Measurements from ENCODE around the gene TTC8.

TTC8 gene

GRCh38 chr14:88823968-88824313, 510 bp upstream of the TTC8 start:
- DNase-seq (ENCODE audit: low read depth) = no peak
- H3K4me3 ChIP-seq (ENCODE audit: low read depth, low read length) = peak overlapping the region; percentile 92
- TF ChIP-seq CTCF (IDR thresholded peaks at IDR 0.05; ENCODE audit: low read depth, low read length, missing control alignments) = no peak

- DNase-seq (ENCODE audit: low read depth) = no peak
- peak overlapping the region; percentile 92 for H3K4me3 ChIP-seq (ENCODE audit: low read depth, low read length)
- no peak for TF ChIP-seq CTCF (IDR thresholded peaks at IDR 0.05; ENCODE audit: low read depth, low read length, missing control alignments)
Observed at GRCh38 chr14:88825078-88825458, 617 bp downstream of the TTC8 start.

- no peak for TF ChIP-seq CTCF (IDR thresholded peaks at IDR 0.05; ENCODE audit: low read depth, low read length, missing control alignments)
- no peak for DNase-seq (ENCODE audit: low read depth)
- no peak overlapping the region for H3K4me3 ChIP-seq (ENCODE audit: low read depth, low read length)
Observed at GRCh38 chr14:88825503-88825902, 1.1 kb downstream of the TTC8 start.

- TF ChIP-seq CTCF (IDR thresholded peaks at IDR 0.05; ENCODE audit: low read depth, low read length, missing control alignments) = no peak
- H3K4me3 ChIP-seq (ENCODE audit: low read depth, low read length) = no peak overlapping the region
- DNase-seq (ENCODE audit: low read depth) = no peak
Observed at GRCh38 chr14:88829188-88829587, 4.7 kb downstream of the TTC8 start.

GRCh38 chr14:88829685-88830302, 5.3 kb downstream of the TTC8 start:
- DNase-seq (ENCODE audit: low read depth) = no peak
- H3K4me3 ChIP-seq (ENCODE audit: low read depth, low read length) = no peak overlapping the region
- TF ChIP-seq CTCF (IDR thresholded peaks at IDR 0.05; ENCODE audit: low read depth, low read length, missing control alignments) = no peak

- no peak for TF ChIP-seq CTCF (IDR thresholded peaks at IDR 0.05; ENCODE audit: low read depth, low read length, missing control alignments)
- no peak overlapping the region for H3K4me3 ChIP-seq (ENCODE audit: low read depth, low read length)
- DNase-seq (ENCODE audit: low read depth) = no peak
Observed at GRCh38 chr14:88831284-88831683, 6.8 kb downstream of the TTC8 start.

- no peak for TF ChIP-seq CTCF (IDR thresholded peaks at IDR 0.05; ENCODE audit: low read depth, low read length, missing control alignments)
- H3K4me3 ChIP-seq (ENCODE audit: low read depth, low read length) = no peak overlapping the region
- DNase-seq (ENCODE audit: low read depth) = no peak
Observed at GRCh38 chr14:88834883-88835431, 10.5 kb downstream of the TTC8 start.

Measured in GM12864 (cell line).